Esophagus squamous epithelium (tissue), 5 donors: ENCODE data around the gene RC3H1. TPM values are rescaled to one million over a fixed set of nuclear protein-coding genes. Genes with fewer than 3 reads are reported as not detected.

Experiments used
- DNase-seq: peaks from one replicate; lab custom pipeline; 2025; lab: John Stamatoyannopoulos, UW
- H3K27ac ChIP-seq, 4 donors: fragments of 200-600 bp; sonication (generic); one replicate each; pipeline ENCODE4 v1.5.1; 2016 to 2019; ENCODE audit warnings: mild to moderate bottlenecking in 1 of 4
- H3K27me3 ChIP-seq, 4 donors: fragments of 200-600 bp; sonication (generic); 1 replicate in 3 of 4; 2 replicates in 1 of 4; pipeline versions ENCODE4 v1.5.1 to v1.6.0; 2017 to 2021; ENCODE audit warnings: antibody characterized with exemption in 1 of 4
- H3K36me3 ChIP-seq, 3 donors: fragments of 200-600 bp; sonication (generic); one replicate each; pipeline ENCODE4 v1.5.1; 2016 to 2019
- H3K4me1 ChIP-seq, 3 donors: fragments of 200-600 bp; sonication (generic); one replicate each; pipeline ENCODE4 v1.5.1; 2017 to 2019
- H3K4me3 ChIP-seq, 4 donors: fragments of 200-600 bp; sonication (generic); 1 replicate in 3 of 4; 2 replicates in 1 of 4; pipeline ENCODE4 v1.5.1; 2016 to 2019; ENCODE audit warnings: mild to moderate bottlenecking in 2 of 4, moderate library complexity in 1 of 4
- H3K9me3 ChIP-seq, 3 donors: fragments of 200-600 bp; sonication (generic); one replicate each; pipeline ENCODE4 v1.5.1; 2016 to 2019
- CTCF ChIP-seq, 6 experiments: fragments of 450-650 bp in 4 of 6; fragments of 200-600 bp in 2 of 6; sonication (generic) in 2 of 6; IDR thresholded peaks; one replicate each; pipeline ENCODE4 v1.5.1; 2016 to 2019; ENCODE audit warnings: antibody characterized with exemption in 6 of 6, mild to moderate bottlenecking in 4 of 6, moderate library complexity in 4 of 6
- POLR2A ChIP-seq, 4 donors: fragments of 450-650 bp; IDR thresholded peaks; one replicate each; pipeline ENCODE4 v1.6.1; 2017; ENCODE audit warnings: antibody characterized with exemption in 4 of 4, mild to moderate bottlenecking in 4 of 4, moderate library complexity in 3 of 4
- WGBS, 2 donors: methylation state at CpG; one replicate each; pipeline ENCODE4 v1.1.5; 2018; 5-methylcytosine and 5-hydroxymethylcytosine counted together
- intact Hi-C: fragments of 100-400 bp; cut with DNase I; formaldehyde crosslinking; loops from one replicate; pipeline ENCODE4 v1.15.0; 2022
- total RNA-seq, 4 donors: library from RNA; depleted of rRNA; stranded (reverse); fragments of >200 nt; gene quantifications; one replicate each; pipeline ENCODE4 v1.1.0, GENCODE V29; 2016
- donor health status: DM: yes; HTN: yes; CAD: no.

RC3H1 gene
- total RNA-seq, 4 donors from 2014 or later, result 19.6 to 31.9 (median 28.0) TPM

- intact Hi-C loops, result no loop called here
- no peak overlapping the region for H3K27ac ChIP-seq
- no peaks in the 10 kb centered on the region for H3K36me3 ChIP-seq
- no peaks in the 10 kb centered on the region for H3K27me3 ChIP-seq
- H3K9me3 ChIP-seq, result no peaks in the 10 kb centered on the region
- WGBS, 2 donors, result 73 to 82% methylated on average over 6 to 11 of the region's 13 CpGs
- no peaks in the 10 kb centered on the region for H3K4me1 ChIP-seq
- TF ChIP-seq POLR2A (IDR thresholded peaks at IDR 0.05) (no peak), CTCF (IDR thresholded peaks at IDR 0.05) (peak in 3 of 6 experiments; percentile 16 to 52 (median 35))
- no peak overlapping the region for H3K4me3 ChIP-seq
- DNase-seq, result no peak
These were observed 107.7 kb downstream of the RC3H1 start for GRCh38 chr1:173914366-173914871.

GRCh38 chr1:173913111-173913510 is 109.0 kb downstream of the RC3H1 start:
- Histone ChIP-seq H3K27ac (no peak overlapping the region), H3K9me3 (no peaks in the 10 kb centered on the region), H3K36me3 (no peaks in the 10 kb centered on the region), H3K4me3 (no peak overlapping the region), H3K4me1 (no peaks in the 10 kb centered on the region), H3K27me3 (no peaks in the 10 kb centered on the region)
- whole genome bisulfite sequencing, 2 donors, result 71 to 82% methylated on average over 3 of the region's 3 CpGs
- intact Hi-C loops, result no loop called here
- no peak for DNase-seq
- TF ChIP-seq POLR2A (IDR thresholded peaks at IDR 0.05) (no peak), CTCF (IDR thresholded peaks at IDR 0.05) (no peak)

- DNase-seq, result no peak
- WGBS, 2 donors, result 81 to 82% methylated on average over 6 of the region's 6 CpGs
- intact Hi-C loops, result no loop called here
These were observed 118.2 kb downstream of the RC3H1 start for GRCh38 chr1:173903827-173904531.

GRCh38 chr1:173900992-173901391 is 121.2 kb downstream of the RC3H1 start:
- DNase-seq, result no peak
- no peaks in the 10 kb centered on the region for H3K27me3 ChIP-seq
- intact Hi-C loops, result no loop called here
- H3K4me1 ChIP-seq, result no peaks in the 10 kb centered on the region
- TF ChIP-seq CTCF (IDR thresholded peaks at IDR 0.05) (no peak), POLR2A (IDR thresholded peaks at IDR 0.05) (no peak)
- H3K36me3 ChIP-seq, result no peaks in the 10 kb centered on the region
- no peak overlapping the region for H3K27ac ChIP-seq
- no peaks in the 10 kb centered on the region for H3K9me3 ChIP-seq
- H3K4me3 ChIP-seq, result no peak overlapping the region
- WGBS, 2 donors, result 62 to 68% methylated on average over 3 of the region's 3 CpGs

More at GRCh38 chr1:173903827-173904531, 118.2 kb downstream of the RC3H1 start:
- Histone ChIP-seq H3K4me1 (no peaks in the 10 kb centered on the region), H3K27ac (no peak overlapping the region), H3K9me3 (no peaks in the 10 kb centered on the region), H3K4me3 (no peak overlapping the region), H3K36me3 (no peaks in the 10 kb centered on the region), H3K27me3 (no peaks in the 10 kb centered on the region)
- no peak for TF ChIP-seq POLR2A (IDR thresholded peaks at IDR 0.05)
- no peak for TF ChIP-seq CTCF (IDR thresholded peaks at IDR 0.05)

DNA sequence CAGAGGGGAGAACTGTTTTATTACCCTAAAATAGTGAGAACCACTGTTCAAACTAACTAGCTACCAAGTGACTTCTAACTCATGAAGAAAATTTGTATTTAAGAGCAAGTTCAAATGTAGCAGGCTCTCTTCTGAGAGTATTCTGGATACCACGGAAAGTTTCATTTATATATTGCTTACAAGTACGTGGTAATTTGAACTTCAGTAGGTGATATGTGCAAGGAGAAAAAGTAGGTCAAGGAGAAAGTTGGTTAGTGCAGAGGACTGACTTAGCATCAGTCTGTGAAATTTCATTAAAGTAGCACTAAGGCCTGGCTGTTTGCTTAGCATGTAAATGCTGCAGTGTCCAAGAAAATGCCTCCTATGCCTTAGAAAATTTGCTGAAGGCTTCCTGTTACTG is 121.7 kb downstream of the RC3H1 start:
- no peaks in the 10 kb centered on the region for H3K36me3 ChIP-seq
- H3K27ac ChIP-seq, result no peak overlapping the region
- H3K4me3 ChIP-seq, result no peak overlapping the region
- no peaks in the 10 kb centered on the region for H3K27me3 ChIP-seq
- TF ChIP-seq POLR2A (IDR thresholded peaks at IDR 0.05) (no peak), CTCF (IDR thresholded peaks at IDR 0.05) (no peak)
- H3K9me3 ChIP-seq, result no peaks in the 10 kb centered on the region
- no peaks in the 10 kb centered on the region for H3K4me1 ChIP-seq
- intact Hi-C loops, result no loop called here
- no peak for DNase-seq
- WGBS, 2 donors, result 80 to 88% methylated on average over 2 of the region's 2 CpGs
